ENCODE data around the gene CASR. TPM values are rescaled to one million over a fixed set of nuclear protein-coding genes. Genes with fewer than 3 reads are reported as not detected.
A peak's percentile ranks its signal among the peaks of the same experiment; 100 is the strongest.

The CASR gene
- total RNA-seq, 1 experiment from 2014 or later, result 0.02 TPM

- H3K9me3 Mint-ChIP-seq, result no peaks in the 10 kb centered on the region
These were observed 112.0 kb downstream of the CASR start for GRCh38 chr3:122295266-122296062.

More at GRCh38 chr3:122295266-122296062, 112.0 kb downstream of the CASR start:
- H4K20me1 ChIP-seq (ENCODE audit: control insufficient read depth, insufficient read depth, insufficient read length), result no peaks in the 10 kb centered on the region
- no peaks in the 10 kb centered on the region for H3K9me3 ChIP-seq (ENCODE audit: control insufficient read depth, low read depth, low read length)
- H3K56ac ChIP-seq (ENCODE audit: insufficient read length, low read depth, low read length), result no peak overlapping the region
- H2BK15ac ChIP-seq (ENCODE audit: low read depth, low read length), result no peak overlapping the region
- H3K4ac ChIP-seq (ENCODE audit: low read depth, low read length), result no peak overlapping the region
- no peak overlapping the region for H3K27ac Mint-ChIP-seq
- no peaks in the 10 kb centered on the region for H3K23me2 ChIP-seq (ENCODE audit: insufficient read length, low read depth, low read length, poor library complexity, severe bottlenecking)
- no peak overlapping the region for H3T11ph ChIP-seq (ENCODE audit: low read length)
- no peaks in the 10 kb centered on the region for H3K4me1 Mint-ChIP-seq
- H3K9ac ChIP-seq (ENCODE audit: extremely low read depth, insufficient read length, low read length), result no peak overlapping the region
- H2AFZ ChIP-seq (ENCODE audit: low read length), result no peak overlapping the region
- H2BK5ac ChIP-seq (ENCODE audit: insufficient read length, low read length), result no peak overlapping the region
- H2BK12ac ChIP-seq (ENCODE audit: insufficient read length, low read depth, low read length), result no peak overlapping the region
- no peak for DNase-seq
- H2AK5ac ChIP-seq (ENCODE audit: insufficient read length, low read length), result no peak overlapping the region
- H3K18ac ChIP-seq (ENCODE audit: insufficient read length, low read depth, low read length), result no peak overlapping the region
- H3K23ac ChIP-seq (ENCODE audit: insufficient read length, low read depth, low read length), result no peak overlapping the region
- H3K79me1 ChIP-seq (ENCODE audit: insufficient read depth, low read depth, low read length, poor library complexity, severe bottlenecking), result no peaks in the 10 kb centered on the region
- TF ChIP-seq CTCF (conservative IDR thresholded peaks at IDR 0.05), result no peak
- WGBS (ENCODE audit: extremely low coverage, insufficient read length, low lambda C conversion rate), result no CpG with 5 or more reads among the region's 5 CpGs
- H3K27me3 Mint-ChIP-seq (ENCODE audit: low read depth), result no peaks in the 10 kb centered on the region
- no peaks in the 10 kb centered on the region for H3K27me3 ChIP-seq (ENCODE audit: insufficient read depth, low read length)
- peak overlapping the region; percentile 72 for H4K5ac ChIP-seq (ENCODE audit: insufficient read length, low read depth, low read length)
- H3K79me2 ChIP-seq (ENCODE audit: insufficient read depth, low read length), result no peaks in the 10 kb centered on the region
- no peak overlapping the region for H2BK20ac ChIP-seq (ENCODE audit: low read depth, low read length, poor library complexity, severe bottlenecking)
- no peak overlapping the region for H3K27ac ChIP-seq (ENCODE audit: insufficient read length, low read depth, low read length)
- H3K4me1 ChIP-seq (ENCODE audit: insufficient read depth, low read length), result no peaks in the 10 kb centered on the region
- no peak overlapping the region for H4K8ac ChIP-seq (replicated peaks; ENCODE audit: insufficient read length, low read depth, low read length)
- no peak overlapping the region for H3K4me2 ChIP-seq (ENCODE audit: insufficient read depth, insufficient read length, low read length)
- H3K36me3 Mint-ChIP-seq (ENCODE audit: insufficient read depth in 1 of 3, low read depth in 3 of 3), result no peaks in the 10 kb centered on the region; a peak in 1 of 7 replicates
- no peak overlapping the region for H3K4me3 Mint-ChIP-seq
- no peak overlapping the region for H3K14ac ChIP-seq (ENCODE audit: insufficient read depth, low read length)
- H2BK120ac ChIP-seq (ENCODE audit: low read depth, low read length, poor library complexity, severe bottlenecking), result no peak overlapping the region
- H4K91ac ChIP-seq (ENCODE audit: insufficient read length, low read depth, low read length), result no peak overlapping the region
